ENCODE results near the gene OSBPL5. TPM values are rescaled to one million over a fixed set of nuclear protein-coding genes. Genes with fewer than 3 reads are reported as not detected.

The OSBPL5 gene
- polyA plus RNA-seq, 4 donors, result 17.9 to 26.8 (median 21.5) TPM

- no peak for DNase-seq (ENCODE audit: low read depth in 4 of 4, low spot score in 3 of 4)
Measured at GRCh38 chr11:3044004-3044403, 121.1 kb downstream of the OSBPL5 start.

GRCh38 chr11:3043315-3043871 is 121.7 kb downstream of the OSBPL5 start:
- no peak for DNase-seq (ENCODE audit: low read depth in 4 of 4, low spot score in 3 of 4)

- DNase-seq (ENCODE audit: low read depth in 4 of 4, low spot score in 3 of 4), result no peak
Measured at GRCh38 chr11:3042496-3043314, 122.4 kb downstream of the OSBPL5 start.

- no peak for DNase-seq (ENCODE audit: low read depth in 4 of 4, low spot score in 3 of 4)
Measured at GRCh38 chr11:3041699-3042441, 123.2 kb downstream of the OSBPL5 start.

- DNase-seq (ENCODE audit: low read depth in 4 of 4, low spot score in 3 of 4), result no peak
Measured at GRCh38 chr11:3040881-3041280, 124.2 kb downstream of the OSBPL5 start.

- DNase-seq (ENCODE audit: low read depth in 4 of 4, low spot score in 3 of 4), result no peak
Measured at GRCh38 chr11:3037945-3038271, 127.2 kb downstream of the OSBPL5 start.

Other genes starting within 250 kb of the OSBPL5 start
- 1 to 10 TPM in 1 of 4 donors, under 1 TPM in 3; 0.34 to 3.9 (median 0.48) TPM for gene PHLDA2, start 235.9 kb downstream of the OSBPL5 start, polyA plus RNA-seq (ENCODE audit: insufficient read length in 4 of 4)
- gene NAP1L4, start 173.0 kb downstream of the OSBPL5 start, polyA plus RNA-seq (ENCODE audit: insufficient read length in 4 of 4), result 100 to 1,000 TPM; 143 to 215 (median 187) TPM
- 10 to 100 TPM; 23.5 to 29.0 (median 24.3) TPM for gene CARS1, start 107.9 kb downstream of the OSBPL5 start, polyA plus RNA-seq (ENCODE audit: insufficient read length in 4 of 4)
- gene MRGPRG, start 53.5 kb upstream of the OSBPL5 start, polyA plus RNA-seq (ENCODE audit: insufficient read length in 4 of 4), result not detected
- gene MRGPRE, start 67.1 kb upstream of the OSBPL5 start, polyA plus RNA-seq (ENCODE audit: insufficient read length in 4 of 4), result not detected
- gene ZNF195, start 213.8 kb upstream of the OSBPL5 start, polyA plus RNA-seq (ENCODE audit: insufficient read length in 4 of 4), result 10 to 100 TPM; 20.4 to 42.3 (median 38.2) TPM